ENCODE measurements around the gene ARL15.

Gene ARL15

GRCh38 chr5:53944981-53945380, 365.4 kb downstream of the ARL15 start:
- DNase-seq = no peak

GRCh38 chr5:53943938-53944337, 366.4 kb downstream of the ARL15 start:
- DNase-seq = no peak

GRCh38 chr5:53942724-53943123, 367.6 kb downstream of the ARL15 start:
- no peak for DNase-seq

GRCh38 chr5:53940921-53941320, 369.5 kb downstream of the ARL15 start:
- DNase-seq = no peak

GRCh38 chr5:53937467-53937866, 372.9 kb downstream of the ARL15 start:
- no peak for DNase-seq

- no peak for DNase-seq
Observed at GRCh38 chr5:53936481-53937352, 373.7 kb downstream of the ARL15 start.

- no peak for DNase-seq
Observed at GRCh38 chr5:53934151-53934820, 376.1 kb downstream of the ARL15 start.

GRCh38 chr5:53932351-53932750, 378.0 kb downstream of the ARL15 start:
- no peak for DNase-seq

GRCh38 chr5:53930457-53930856, 379.9 kb downstream of the ARL15 start:
- DNase-seq = no peak

GRCh38 chr5:53929570-53929969, 380.8 kb downstream of the ARL15 start:
- DNase-seq = no peak

GRCh38 chr5:53929152-53929551, 381.2 kb downstream of the ARL15 start:
- no peak for DNase-seq

- DNase-seq = no peak
Observed at GRCh38 chr5:53928641-53929040, 381.7 kb downstream of the ARL15 start.

GRCh38 chr5:53927668-53928247, 382.6 kb downstream of the ARL15 start:
- no peak for DNase-seq

GRCh38 chr5:53926026-53926425, 384.3 kb downstream of the ARL15 start:
- DNase-seq = no peak

- DNase-seq = no peak
Observed at GRCh38 chr5:53924392-53924791, 386.0 kb downstream of the ARL15 start.

- DNase-seq = no peak
Observed at GRCh38 chr5:53923961-53924360, 386.4 kb downstream of the ARL15 start.

GRCh38 chr5:53922508-53923498, 387.6 kb downstream of the ARL15 start:
- no peak for DNase-seq

- no peak for DNase-seq
Observed at GRCh38 chr5:53917826-53918225, 392.5 kb downstream of the ARL15 start.

GRCh38 chr5:53917095-53917494, 393.3 kb downstream of the ARL15 start:
- DNase-seq = no peak

GRCh38 chr5:53915120-53915519, 395.3 kb downstream of the ARL15 start:
- DNase-seq = no peak

- DNase-seq = no peak
Observed at GRCh38 chr5:53913941-53914340, 396.4 kb downstream of the ARL15 start.

Data from hypothalamus (tissue), 51 donors.